Measurements from ENCODE around the gene LPAR1. TPM values are rescaled to one million over a fixed set of nuclear protein-coding genes. Genes with fewer than 3 reads are reported as not detected.

Gene LPAR1
- total RNA-seq, 2 donors from 2014 or later = 5.0 to 5.9 TPM

GRCh38 chr9:110842169-110842568, 196.1 kb downstream of the LPAR1 start:
- DNase-seq = peak; percentile 69

GRCh38 chr9:110837401-110838005, 200.8 kb downstream of the LPAR1 start:
- Histone ChIP-seq H3K36me3 (ENCODE audit: control insufficient read depth, insufficient read depth, low read length) (no peaks in the 10 kb centered on the region), H3K27me3 (ENCODE audit: control insufficient read depth, insufficient read depth, low read length, poor library complexity, severe bottlenecking) (no peaks in the 10 kb centered on the region), H3K9ac (ENCODE audit: extremely low read depth, low read length, poor library complexity, severe bottlenecking) (no peak overlapping the region), H3K9me3 (ENCODE audit: control insufficient read depth, low read length) (no peaks in the 10 kb centered on the region), H3K4me3 (ENCODE audit: low read length) (no peak overlapping the region), H3K27ac (ENCODE audit: low read depth, low read length) (no peak overlapping the region), H3K4me1 (ENCODE audit: control insufficient read depth, insufficient read depth, low read length) (no peaks in the 10 kb centered on the region)
- TF ChIP-seq, protein P1, sequence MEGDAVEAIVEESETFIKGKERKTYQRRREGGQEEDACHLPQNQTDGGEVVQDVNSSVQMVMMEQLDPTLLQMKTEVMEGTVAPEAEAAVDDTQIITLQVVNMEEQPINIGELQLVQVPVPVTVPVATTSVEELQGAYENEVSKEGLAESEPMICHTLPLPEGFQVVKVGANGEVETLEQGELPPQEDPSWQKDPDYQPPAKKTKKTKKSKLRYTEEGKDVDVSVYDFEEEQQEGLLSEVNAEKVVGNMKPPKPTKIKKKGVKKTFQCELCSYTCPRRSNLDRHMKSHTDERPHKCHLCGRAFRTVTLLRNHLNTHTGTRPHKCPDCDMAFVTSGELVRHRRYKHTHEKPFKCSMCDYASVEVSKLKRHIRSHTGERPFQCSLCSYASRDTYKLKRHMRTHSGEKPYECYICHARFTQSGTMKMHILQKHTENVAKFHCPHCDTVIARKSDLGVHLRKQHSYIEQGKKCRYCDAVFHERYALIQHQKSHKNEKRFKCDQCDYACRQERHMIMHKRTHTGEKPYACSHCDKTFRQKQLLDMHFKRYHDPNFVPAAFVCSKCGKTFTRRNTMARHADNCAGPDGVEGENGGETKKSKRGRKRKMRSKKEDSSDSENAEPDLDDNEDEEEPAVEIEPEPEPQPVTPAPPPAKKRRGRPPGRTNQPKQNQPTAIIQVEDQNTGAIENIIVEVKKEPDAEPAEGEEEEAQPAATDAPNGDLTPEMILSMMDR (conservative IDR thresholded peaks at IDR 0.05) = no peak
- no peak overlapping the region for H3K4me3 Mint-ChIP-seq
- H3K36me3 Mint-ChIP-seq (ENCODE audit: low read depth) = no peaks in the 10 kb centered on the region
- H3K4me1 Mint-ChIP-seq = peaks cover 4% of the 10 kb centered on the region
- no peak overlapping the region for H3K27ac Mint-ChIP-seq
- peaks cover 1% of the 10 kb centered on the region for H3K9me3 Mint-ChIP-seq
- 99 to 100% methylated on average over 1 to 2 of the region's 2 CpGs for WGBS, 2 experiments (ENCODE audit: insufficient coverage in 1 of 2, insufficient read length in 1 of 2)
- peaks cover 2% of the 10 kb centered on the region for H3K27me3 Mint-ChIP-seq (ENCODE audit: insufficient read depth)
- DNase-seq = no peak

More at GRCh38 chr9:110842169-110842568, 196.1 kb downstream of the LPAR1 start:
- Mint-ChIP-seq H3K36me3 (ENCODE audit: low read depth) (no peaks in the 10 kb centered on the region), H3K4me1 (peaks cover 11% of the 10 kb centered on the region), H3K4me3 (no peak overlapping the region), H3K27ac (no peak overlapping the region), H3K9me3 (peaks cover 6% of the 10 kb centered on the region), H3K27me3 (ENCODE audit: insufficient read depth) (no peaks in the 10 kb centered on the region)
- no peaks in the 10 kb centered on the region for H3K36me3 ChIP-seq (ENCODE audit: control insufficient read depth, insufficient read depth, low read length)
- no peaks in the 10 kb centered on the region for H3K9me3 ChIP-seq (ENCODE audit: control insufficient read depth, low read length)
- H3K4me3 ChIP-seq (ENCODE audit: low read length) = no peak overlapping the region
- TF ChIP-seq, protein P1 (conservative IDR thresholded peaks at IDR 0.05) = peak; percentile 67
- H3K4me1 ChIP-seq (ENCODE audit: control insufficient read depth, insufficient read depth, low read length) = no peaks in the 10 kb centered on the region
- no peak overlapping the region for H3K27ac ChIP-seq (ENCODE audit: low read depth, low read length)
- WGBS, 2 experiments (ENCODE audit: insufficient coverage in 1 of 2, insufficient read length in 1 of 2) = 81 to 94% methylated on average over 4 to 9 of the region's 9 CpGs
- no peak overlapping the region for H3K9ac ChIP-seq (ENCODE audit: extremely low read depth, low read length, poor library complexity, severe bottlenecking)
- H3K27me3 ChIP-seq (ENCODE audit: control insufficient read depth, insufficient read depth, low read length, poor library complexity, severe bottlenecking) = no peaks in the 10 kb centered on the region

DNA sequence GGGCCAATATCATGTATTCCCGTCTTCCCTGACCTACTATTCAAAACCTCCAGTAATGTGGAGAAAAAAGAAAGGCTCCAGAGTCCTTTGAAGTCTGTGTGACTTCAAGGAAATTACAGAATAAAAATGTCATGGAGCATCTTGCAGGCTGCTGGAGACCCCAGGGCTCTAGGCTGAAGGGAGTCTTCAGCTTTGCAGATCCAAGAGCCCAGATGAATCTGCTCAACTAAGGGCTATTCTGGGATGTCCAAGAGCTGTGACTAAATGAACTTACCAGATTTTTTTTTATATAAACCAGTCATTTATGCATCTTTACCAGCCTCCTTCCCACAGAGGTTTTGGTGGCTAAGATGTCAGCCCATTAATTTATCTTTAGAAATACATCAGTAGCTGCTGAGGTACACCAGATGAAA, 202.4 kb downstream of the LPAR1 start:
- H3K4me3 Mint-ChIP-seq = no peak overlapping the region
- Histone ChIP-seq H3K4me1 (ENCODE audit: control insufficient read depth, insufficient read depth, low read length) (no peaks in the 10 kb centered on the region), H3K36me3 (ENCODE audit: control insufficient read depth, insufficient read depth, low read length) (no peaks in the 10 kb centered on the region), H3K9me3 (ENCODE audit: control insufficient read depth, low read length) (no peaks in the 10 kb centered on the region), H3K9ac (ENCODE audit: extremely low read depth, low read length, poor library complexity, severe bottlenecking) (no peak overlapping the region), H3K4me3 (ENCODE audit: low read length) (no peak overlapping the region), H3K27ac (ENCODE audit: low read depth, low read length) (no peak overlapping the region), H3K27me3 (ENCODE audit: control insufficient read depth, insufficient read depth, low read length, poor library complexity, severe bottlenecking) (no peaks in the 10 kb centered on the region)
- peaks cover 1% of the 10 kb centered on the region for H3K9me3 Mint-ChIP-seq
- 83 to 100% methylated on average over 1 of the region's 1 CpG for WGBS, 2 experiments (ENCODE audit: insufficient coverage in 1 of 2, insufficient read length in 1 of 2)
- no peak for DNase-seq
- H3K27ac Mint-ChIP-seq = no peak overlapping the region
- peaks cover 2% of the 10 kb centered on the region for H3K27me3 Mint-ChIP-seq (ENCODE audit: insufficient read depth)
- H3K4me1 Mint-ChIP-seq = no peaks in the 10 kb centered on the region
- no peaks in the 10 kb centered on the region for H3K36me3 Mint-ChIP-seq (ENCODE audit: low read depth)
- TF ChIP-seq, protein P1 (conservative IDR thresholded peaks at IDR 0.05) = no peak

All from endodermal cell (in vitro differentiated cells).